K562 (cell line): ENCODE results near the gene ZFP57. TPM values are rescaled to one million over a fixed set of nuclear protein-coding genes. Genes with fewer than 3 reads are reported as not detected.

Experiments used
- ARNT ChIP-seq, 2 experiments: fragments of 450-650 bp; IDR thresholded peaks; 2 replicates each; pipeline ENCODE4 v1.6.1; 2016; ENCODE audit warnings: mild to moderate bottlenecking in 1 of 2
- CTBP1 ChIP-seq: fragments of 450-650 bp; IDR thresholded peaks from 2 replicates; pipeline ENCODE4 v1.6.1; 2016; ENCODE audit warnings: borderline replicate concordance
- DACH1 ChIP-seq: fragments of 450-650 bp; IDR thresholded peaks from 2 replicates; pipeline ENCODE4 v1.6.1; 2018; ENCODE audit not compliant: partially characterized antibody
- EP300 ChIP-seq: IDR thresholded peaks from 2 replicates; pipeline ENCODE4 v1.6.1; 2012; ENCODE audit warnings: low read length, improper control_type of control experiment
- GATAD2B ChIP-seq: fragments of 450-650 bp; IDR thresholded peaks from 2 replicates; pipeline ENCODE4 v1.6.1; 2017; ENCODE audit warnings: mild to moderate bottlenecking, borderline replicate concordance
- GTF3C2 ChIP-seq: IDR thresholded peaks from 3 replicates; pipeline ENCODE4 v1.6.1; 2011; ENCODE audit warnings: borderline replicate concordance, mild to moderate bottlenecking, moderate library complexity; ENCODE audit not compliant: insufficient read length; ENCODE audit errors: extremely low read depth
- PCBP2 ChIP-seq: fragments of 200-400 bp; formaldehyde crosslinking; IDR thresholded peaks from 2 replicates; pipeline ENCODE4 v1.6.1; 2018; ENCODE audit warnings: low read length, low read depth, mild to moderate bottlenecking, moderate library complexity; ENCODE audit not compliant: poor library complexity, severe bottlenecking
- POU5F1 ChIP-seq: fragments of 150-350 bp; IDR thresholded peaks from 2 replicates; pipeline ENCODE4 v1.6.1; 2014; ENCODE audit warnings: borderline replicate concordance, low read length, low read depth, mild to moderate bottlenecking; ENCODE audit not compliant: partially characterized antibody
- RBFOX2 ChIP-seq: fragments of 200-400 bp; formaldehyde crosslinking; IDR thresholded peaks from 2 replicates; pipeline ENCODE4 v1.6.1; 2017; ENCODE audit warnings: low read depth, mild to moderate bottlenecking, low read length, moderate library complexity
- ZBTB17 ChIP-seq: fragments of 450-650 bp; formaldehyde crosslinking; IDR thresholded peaks from 2 replicates; pipeline ENCODE4 v1.4.0; 2020; ENCODE audit warnings: mild to moderate bottlenecking
- ZNF431 ChIP-seq: sonication (generic); formaldehyde crosslinking; IDR thresholded peaks from 2 replicates; pipeline ENCODE4 v1.8.0; 2022; ENCODE audit warnings: mild to moderate bottlenecking, missing genetic modification reagents
- ZNF780A ChIP-seq: fragments of 250-450 bp; sonication (Bioruptor Pico); IDR thresholded peaks from 2 replicates; pipeline ENCODE4 v1.5.0; 2021; ENCODE audit warnings: mild to moderate bottlenecking
- polyA plus RNA-seq, 8 experiments: library from polyadenylated mRNA; depleted of rRNA in 4 of 8; stranded (reverse) in 5 of 8; unstranded in 3 of 8; fragments of >200 nt; fragmentation: Nextera tagmentation in 2 of 8; fragmentation: Illumina TruSeq in 1 of 8; extraction: Ambion mirVana in 2 of 8; extraction: Trizol in 1 of 8; gene quantifications; 2 replicates each; pipeline versions ENCODE4 v1.2.1 to v1.2.3, GENCODE V29; 2011 to 2014; ENCODE audit warnings: inconsistent platforms in 1 of 8, missing spikeins in 1 of 8
- total RNA-seq, 7 experiments: library from RNA; depleted of rRNA in 6 of 7; stranded (reverse); fragments of >200 nt in 6 of 7; fragmentation: Illumina TruSeq in 2 of 7; extraction: Trizol in 2 of 7; gene quantifications; 2 replicates each; pipeline versions ENCODE4 v1.2.1 to v1.2.3, GENCODE V29; 2011 to 2021; ENCODE audit warnings: low replicate concordance in 1 of 7
- TF ChIP-seq, protein P1 (sequence below), 2 experiments: fragments of 450-650 bp; IDR thresholded peaks; 2 replicates each; pipeline ENCODE4 v1.6.1; 2016; ENCODE audit warnings: mild to moderate bottlenecking in 2 of 2, borderline replicate concordance in 1 of 2, low read depth in 1 of 2, moderate library complexity in 1 of 2

Gene ZFP57
- total and polyA plus RNA-seq, 9 of the 15 experiments (the other 6 are each of a cell fraction or from before 2014, with no cell fraction given) = 0.04 to 0.28 (median 0.13) TPM

- TF ChIP-seq EP300 (0 out of 2 replicates have a peak, but pooled peaks have one; percentile 29), RBFOX2 (peak; percentile 69), GATAD2B (peak; percentile 45; the same call in 1 of the 2 replicates), DACH1 (no peak), ZNF780A (no peak), ZBTB17 (CRISPR knock-in tag) (no peak), ZNF431 (CRISPR knock-in tag) (0 out of 2 replicates have a peak, but pooled peaks have one; percentile 9), CTBP1 (peak; percentile 53; the same call in 1 of the 2 replicates), POU5F1 (no peak), GTF3C2 (no peak), ARNT (IDR thresholded peaks at IDR 0.05) (0 out of 4 replicates have a peak, but pooled peaks of 1 of the 2 experiments have one; percentile 33), PCBP2 (no peak)
- TF ChIP-seq, protein P1, sequence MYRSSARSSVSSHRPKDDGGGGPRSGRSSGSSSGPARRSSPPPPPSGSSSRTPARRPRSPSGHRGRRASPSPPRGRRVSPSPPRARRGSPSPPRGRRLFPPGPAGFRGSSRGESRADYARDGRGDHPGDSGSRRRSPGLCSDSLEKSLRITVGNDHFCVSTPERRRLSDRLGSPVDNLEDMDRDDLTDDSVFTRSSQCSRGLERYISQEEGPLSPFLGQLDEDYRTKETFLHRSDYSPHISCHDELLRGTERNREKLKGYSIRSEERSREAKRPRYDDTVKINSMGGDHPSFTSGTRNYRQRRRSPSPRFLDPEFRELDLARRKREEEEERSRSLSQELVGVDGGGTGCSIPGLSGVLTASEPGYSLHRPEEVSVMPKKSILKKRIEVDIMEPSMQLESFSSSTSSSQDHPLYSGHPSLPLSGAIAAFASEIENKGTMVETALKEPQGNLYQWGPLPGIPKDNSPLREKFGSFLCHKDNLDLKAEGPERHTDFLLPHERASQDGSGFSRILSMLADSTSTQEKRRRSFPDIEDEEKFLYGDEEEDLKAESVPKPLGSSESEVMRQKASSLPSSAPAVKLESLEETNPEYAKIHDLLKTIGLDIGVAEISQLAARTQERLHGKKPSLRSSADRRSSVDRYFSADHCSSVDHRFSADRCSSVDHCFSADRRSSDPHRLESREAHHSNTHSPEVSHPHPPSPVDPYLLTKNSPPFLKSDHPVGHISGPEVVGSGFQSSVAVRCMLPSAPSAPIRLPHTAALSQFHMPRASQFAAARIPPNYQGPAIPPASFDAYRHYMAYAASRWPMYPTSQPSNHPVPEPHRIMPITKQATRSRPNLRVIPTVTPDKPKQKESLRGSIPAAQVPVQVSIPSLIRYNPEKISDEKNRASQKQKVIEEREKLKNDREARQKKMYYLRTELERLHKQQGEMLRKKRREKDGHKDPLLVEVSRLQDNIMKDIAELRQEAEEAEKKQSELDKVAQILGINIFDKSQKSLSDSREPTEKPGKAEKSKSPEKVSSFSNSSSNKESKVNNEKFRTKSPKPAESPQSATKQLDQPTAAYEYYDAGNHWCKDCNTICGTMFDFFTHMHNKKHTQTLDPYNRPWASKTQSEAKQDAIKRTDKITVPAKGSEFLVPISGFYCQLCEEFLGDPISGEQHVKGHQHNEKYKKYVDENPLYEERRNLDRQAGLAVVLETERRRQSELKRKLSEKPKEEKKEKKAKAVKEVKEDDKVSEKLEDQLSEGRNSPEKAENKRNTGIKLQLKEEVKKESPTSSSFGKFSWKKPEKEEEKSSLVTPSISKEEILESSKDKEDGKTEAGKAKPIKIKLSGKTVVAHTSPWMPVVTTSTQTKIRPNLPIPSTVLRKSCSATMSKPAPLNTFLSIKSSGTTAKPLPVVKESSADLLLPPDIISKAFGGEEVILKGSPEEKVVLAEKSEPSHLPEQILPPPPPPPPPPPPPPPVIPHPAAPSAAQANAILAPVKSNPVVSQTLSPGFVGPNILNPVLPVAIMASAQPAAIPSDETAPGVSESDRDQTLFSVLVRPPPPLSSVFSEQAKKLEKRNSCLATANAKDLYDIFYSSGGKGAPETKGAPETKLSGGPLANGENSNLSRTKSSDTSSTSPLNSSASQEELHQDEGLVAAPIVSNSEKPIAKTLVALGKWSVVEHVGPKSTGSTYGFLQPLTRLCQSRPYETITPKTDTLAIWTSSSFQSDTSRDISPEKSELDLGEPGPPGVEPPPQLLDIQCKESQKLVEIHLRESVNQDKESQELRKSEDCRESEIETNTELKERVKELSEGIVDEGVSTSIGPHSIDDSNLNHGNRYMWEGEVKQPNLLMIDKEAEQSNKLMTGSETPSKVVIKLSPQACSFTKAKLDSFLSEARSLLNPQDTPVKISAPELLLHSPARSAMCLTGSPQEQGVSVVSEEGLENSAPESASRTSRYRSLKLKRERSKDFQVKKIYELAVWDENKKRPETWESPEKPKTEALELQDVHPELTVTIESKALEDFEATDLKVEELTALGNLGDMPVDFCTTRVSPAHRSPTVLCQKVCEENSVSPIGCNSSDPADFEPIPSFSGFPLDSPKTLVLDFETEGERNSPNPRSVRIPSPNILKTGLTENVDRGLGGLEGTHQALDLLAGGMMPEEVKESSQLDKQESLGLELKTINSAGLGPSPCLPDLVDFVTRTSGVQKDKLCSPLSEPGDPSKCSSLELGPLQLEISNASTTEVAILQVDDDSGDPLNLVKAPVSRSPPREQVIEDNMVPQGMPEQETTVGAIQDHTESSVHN (IDR thresholded peaks at IDR 0.05; ENCODE audit: borderline replicate concordance in 1 of 2, low read depth in 1 of 2) = no peak
Measured at GRCh38 chr6:29628419-29629281, 52.3 kb downstream of the ZFP57 start (continued).
